Spleen (tissue), 11 donors: ENCODE measurements around the gene FKBP8. TPM values are rescaled to one million over a fixed set of nuclear protein-coding genes. Genes with fewer than 3 reads are reported as not detected.
A peak's percentile ranks its signal among the peaks of the same experiment; 100 is the strongest.

Experiments
- DNase-seq: peaks from one replicate; pipeline ENCODE4 v3.0.0-alpha.2; 2020
- H3K27ac ChIP-seq, 8 donors: fragments of 200-600 bp; sonication (generic) in 7 of 8; 1 replicate in 4 of 8; 2 replicates in 4 of 8; pipeline versions ENCODE4 v1.5.0 to v1.8.0; 2016 to 2021; ENCODE audit warnings: inconsistent platforms in 4 of 8, mild to moderate bottlenecking in 4 of 8, moderate library complexity in 1 of 8
- H3K27me3 ChIP-seq, 7 donors: fragments of 200-600 bp; sonication (generic) in 6 of 7; replicated peaks in 1 of 7; 1 replicate in 4 of 7; 2 replicates in 3 of 7; pipeline versions ENCODE4 v1.5.0 to v1.8.0; 2016 to 2021; ENCODE audit warnings: inconsistent platforms in 3 of 7, mild to moderate bottlenecking in 1 of 7
- H3K36me3 ChIP-seq, 6 donors: fragments of 200-600 bp; sonication (generic) in 5 of 6; 1 replicate in 4 of 6; 2 replicates in 2 of 6; pipeline versions ENCODE4 v1.5.0 to v1.8.0; 2016 to 2021; ENCODE audit warnings: inconsistent platforms in 2 of 6
- H3K4me1 ChIP-seq, 6 donors: fragments of 200-600 bp; sonication (generic) in 5 of 6; 1 replicate in 3 of 6; 2 replicates in 3 of 6; pipeline versions ENCODE4 v1.5.0 to v1.8.0; 2016 to 2021; ENCODE audit warnings: inconsistent platforms in 3 of 6
- H3K4me3 ChIP-seq, 8 donors: fragments of 200-600 bp; sonication (generic) in 7 of 8; 1 replicate in 4 of 8; 2 replicates in 4 of 8; pipeline versions ENCODE4 v1.5.0 to v1.8.0; 2016 to 2021; ENCODE audit warnings: inconsistent platforms in 4 of 8, mild to moderate bottlenecking in 4 of 8, moderate library complexity in 2 of 8
- H3K9me3 ChIP-seq, 8 donors: fragments of 200-600 bp; sonication (generic) in 7 of 8; 1 replicate in 4 of 8; 2 replicates in 4 of 8; pipeline versions ENCODE4 v1.5.0 to v1.8.0; 2016 to 2021; ENCODE audit warnings: inconsistent platforms in 4 of 8
- CTCF ChIP-seq, 11 experiments: fragments of 200-600 bp in 7 of 11; fragments of 450-650 bp in 4 of 11; sonication (generic) in 4 of 11; IDR thresholded peaks in 8 of 11; conservative IDR thresholded peaks in 3 of 11; 1 replicate in 7 of 11; 2 replicates in 4 of 11; pipeline versions ENCODE4 v1.4.0 to v1.8.0; 2016 to 2021; ENCODE audit warnings: antibody characterized with exemption in 11 of 11, inconsistent platforms in 4 of 11, mild to moderate bottlenecking in 1 of 11
- POLR2A ChIP-seq, 3 donors: fragments of 450-650 bp; IDR thresholded peaks; one replicate each; pipeline ENCODE4 v1.5.1; 2017; ENCODE audit warnings: antibody characterized with exemption in 3 of 3, mild to moderate bottlenecking in 1 of 3
- POLR2AphosphoS5 ChIP-seq, 3 donors: sonication (generic); formaldehyde crosslinking; IDR thresholded peaks; one replicate each; pipeline ENCODE4 v1.5.1; 2017; ENCODE audit warnings: antibody characterized with exemption in 3 of 3
- WGBS, 5 donors: extraction: QIAGEN DNeasy Blood & Tissue Kit in 3 of 5; methylation state at CpG; one replicate each; pipeline versions ENCODE4 v1.1.5 to v1.1.7; 2013 to 2018; 5-methylcytosine and 5-hydroxymethylcytosine counted together
- intact Hi-C: fragments of 100-400 bp; cut with DNase I; formaldehyde crosslinking; loops from one replicate; pipeline ENCODE4 v1.15.0; 2023; ENCODE audit warnings: low total_unique reads
- polyA plus RNA-seq, 3 donors: library from polyadenylated mRNA; stranded (reverse); fragments of 200-250 nt; gene quantifications; one replicate each; pipeline ENCODE4 v1.2.1, GENCODE V29; 2013
- total RNA-seq, 7 donors: library from RNA; depleted of rRNA in 3 of 7; stranded (reverse); fragments of >200 nt in 3 of 7; fragmentation: NEBNext Ultra II Directional in 4 of 7; extraction: Animal tissue kit (Norgen Biotek cat#: 25700) in 4 of 7; gene quantifications; one replicate each; pipeline versions ENCODE4 v1.1.0 to v1.2.1, GENCODE V29; 2016 to 2021
- donor health status: healthy with polysubstance abuse.
- donor health status: DM: no; HTN: no; CAD: no; lungs with moderate emphysema.
- donor health status: DM: no; HTN: no; CAD: no.
- donor health status: Bipolar disorder and iron deficiency.
- donor health status: healthy.
- donor health status: DM: no; HTN: no; CAD: no.
- donor health status: DM: yes; HTN: yes; CAD: no.

FKBP8 gene
- total and polyA plus RNA-seq, 10 donors = 131 to 309 (median 202) TPM

- H3K27ac ChIP-seq = no peak overlapping the region
- H3K9me3 ChIP-seq = no peaks in the 10 kb centered on the region
- H3K36me3 ChIP-seq = no peaks in the 10 kb centered on the region
- no peak for TF ChIP-seq POLR2A (IDR thresholded peaks at IDR 0.05)
- no peak for TF ChIP-seq CTCF (IDR thresholded peaks at IDR 0.05 in 8 of 11, conservative IDR thresholded peaks at IDR 0.05 in 3 of 11)
- TF ChIP-seq POLR2AphosphoS5 (IDR thresholded peaks at IDR 0.05) = no peak
- intact Hi-C loops = no loop called here
- H3K27me3 ChIP-seq = no peaks in the 10 kb centered on the region
- WGBS, 5 donors = 78 to 87% (median 79%) methylated on average over 6 of the region's 6 CpGs
- H3K4me1 ChIP-seq = peaks cover 0 to under 1% (median under 1%) of the 10 kb centered on the region in 6 donors
- H3K4me3 ChIP-seq = no peak overlapping the region
- DNase-seq = no peak
Measured at GRCh38 chr19:18551631-18552030, 8.3 kb upstream of the FKBP8 start.

GRCh38 chr19:18543814-18544475, 572 bp upstream of the FKBP8 start:
- Histone ChIP-seq H3K27ac (peak overlapping the region; percentile 88 to 96 (median 92)), H3K4me1 (peaks cover 11 to 52% (median 24%) of the 10 kb centered on the region in 6 donors), H3K27me3 (no peaks in the 10 kb centered on the region), H3K9me3 (no peaks in the 10 kb centered on the region), H3K36me3 (peaks cover 0 to 29% (median 20%) of the 10 kb centered on the region in 6 donors), H3K4me3 (peak overlapping the region; percentile 38 to 84 (median 56))
- 2 to 5% (median 5%) methylated on average over 8 to 12 of the region's 12 CpGs for WGBS, 5 donors
- intact Hi-C loops = no loop called here
- DNase-seq = peak; percentile 89
- peak in 1 of 3 donors; percentile 40 for TF ChIP-seq POLR2A (IDR thresholded peaks at IDR 0.05)
- TF ChIP-seq POLR2AphosphoS5 (IDR thresholded peaks at IDR 0.05) = peak in 2 of 3 donors; percentile 73 to 81
- TF ChIP-seq CTCF (IDR thresholded peaks at IDR 0.05 in 8 of 11, conservative IDR thresholded peaks at IDR 0.05 in 3 of 11) = peak in 6 of 11 experiments; percentile 16 to 28 (median 21)

- TF ChIP-seq POLR2AphosphoS5 (IDR thresholded peaks at IDR 0.05) = no peak
- TF ChIP-seq POLR2A (IDR thresholded peaks at IDR 0.05) = no peak
- TF ChIP-seq CTCF (IDR thresholded peaks at IDR 0.05 in 8 of 11, conservative IDR thresholded peaks at IDR 0.05 in 3 of 11) = no peak
- Histone ChIP-seq H3K4me1 (peaks cover 11 to 57% (median 24%) of the 10 kb centered on the region in 6 donors), H3K9me3 (no peaks in the 10 kb centered on the region), H3K4me3 (peak overlapping the region; percentile 38 to 84 (median 56)), H3K36me3 (peaks cover 0 to 45% (median 36%) of the 10 kb centered on the region in 6 donors), H3K27ac (peak overlapping the region in 7 of 8 donors; percentile 36 to 96 (median 92)), H3K27me3 (no peaks in the 10 kb centered on the region)
- intact Hi-C loops = no loop called here
- no peak for DNase-seq
- WGBS, 5 donors = 19 to 29% (median 21%) methylated on average over 11 of the region's 11 CpGs
Measured at GRCh38 chr19:18541992-18542940, 1.1 kb downstream of the FKBP8 start.
